IMR-90 (cell line): ENCODE results near the gene DOK6. TPM values are rescaled to one million over a fixed set of nuclear protein-coding genes. Genes with fewer than 3 reads are reported as not detected.

Experiments used
- ATAC-seq: fragments of 200-7000 bp; cut with Tn5 transposase; 2 replicates; pipeline ENCODE4 v1.9.1; 2020; ENCODE audit warnings: low read depth, mild to moderate bottlenecking, moderate library complexity
- BruUV-seq: library from RNA; stranded (reverse); fragments of 400-500 nt; replicated peaks from 2 replicates; lab custom pipeline; 2021; lab: Mats Ljungman, UMichigan
- CTCF ChIA-PET: fragments of 300-600 bp; formaldehyde crosslinking; extraction: SDS; loops from one replicate; lab custom pipeline; 2021; ENCODE audit warnings: antibody characterized with exemption; lab: Yijun Ruan, JAX
- POLR2A ChIA-PET: fragments of 300-600 bp; sonication (Branson Sonifier 250); formaldehyde crosslinking; loops from one replicate; lab custom pipeline; 2022; ENCODE audit warnings: antibody characterized with exemption; ENCODE audit not compliant: unreplicated experiment; lab: Charles Lee
- DNase-seq: peaks from one replicate; pipeline ENCODE4 v3.0.0; 2013
- H2AFZ ChIP-seq: replicated peaks from 2 replicates; pipeline ENCODE3; 2013; ENCODE audit warnings: low read length, mild to moderate bottlenecking; ENCODE audit not compliant: poor library complexity
- H2AK5ac ChIP-seq: 2 replicates; pipeline ENCODE4 v1.6.1; 2013; ENCODE audit warnings: low read depth, low read length, inconsistent platforms
- H2AK9ac ChIP-seq: replicated peaks from 2 replicates; pipeline ENCODE3; 2013; ENCODE audit warnings: mild to moderate bottlenecking, low read depth, low read length, moderate library complexity; ENCODE audit not compliant: poor library complexity
- H2BK120ac ChIP-seq: 2 replicates; pipeline ENCODE4 v1.6.1; 2013; ENCODE audit warnings: low read depth, low read length, inconsistent platforms
- H2BK15ac ChIP-seq: 3 replicates; pipeline ENCODE4 v1.6.1; 2013; ENCODE audit warnings: low read depth, low read length, inconsistent platforms
- H2BK20ac ChIP-seq: 2 replicates; pipeline ENCODE4 v1.6.1; 2013; ENCODE audit warnings: low read depth, mild to moderate bottlenecking, inconsistent platforms, low read length, moderate library complexity
- H2BK5ac ChIP-seq: 2 replicates; pipeline ENCODE4 v1.6.1; 2013; ENCODE audit warnings: mild to moderate bottlenecking, low read depth, low read length, inconsistent platforms; ENCODE audit not compliant: poor library complexity, severe bottlenecking
- H3K14ac ChIP-seq: replicated peaks from 2 replicates; pipeline ENCODE4 v1.6.1; 2013; ENCODE audit warnings: low read depth, low read length, inconsistent platforms
- H3K18ac ChIP-seq: 2 replicates; pipeline ENCODE4 v1.6.1; 2013; ENCODE audit warnings: low read depth, low read length, control low read depth
- H3K23ac ChIP-seq: 2 replicates; pipeline ENCODE4 v1.6.1; 2013; ENCODE audit warnings: low read depth, low read length, inconsistent platforms
- H3K27ac ChIP-seq: 2 replicates; pipeline ENCODE4 v1.5.1; 2013; ENCODE audit warnings: mild to moderate bottlenecking, control low read depth, low read length; ENCODE audit not compliant: insufficient read depth
- H3K27me3 ChIP-seq: 2 replicates; pipeline ENCODE4 v1.6.1; 2013; ENCODE audit warnings: low read length; ENCODE audit not compliant: control insufficient read depth, insufficient read depth
- H3K36me3 ChIP-seq: 2 replicates; pipeline ENCODE4 v1.6.1; 2013; ENCODE audit warnings: low read length, mixed read lengths; ENCODE audit not compliant: control insufficient read depth, insufficient read depth
- H3K4ac ChIP-seq: 2 replicates; pipeline ENCODE4 v1.6.1; 2013; ENCODE audit warnings: low read depth, low read length, inconsistent platforms
- H3K4me1 ChIP-seq: 2 replicates; pipeline ENCODE4 v1.6.1; 2013; ENCODE audit warnings: low read length, mixed read lengths; ENCODE audit not compliant: control insufficient read depth, insufficient read depth
- H3K4me2 ChIP-seq: 2 replicates; pipeline ENCODE4 v1.6.1; 2013; ENCODE audit warnings: low read depth, mild to moderate bottlenecking, control low read depth, low read length, moderate library complexity
- H3K4me3 ChIP-seq: 2 replicates; pipeline ENCODE4 v1.5.1; 2013; ENCODE audit warnings: low read depth, mild to moderate bottlenecking, control low read depth, low read length, moderate library complexity; ENCODE audit not compliant: insufficient read depth
- H3K56ac ChIP-seq: 2 replicates; pipeline ENCODE4 v1.6.1; 2013; ENCODE audit warnings: low read length, inconsistent platforms; ENCODE audit not compliant: insufficient read depth; ENCODE audit errors: extremely low read depth
- H3K79me1 ChIP-seq, 2 experiments: 2 replicates each; pipeline ENCODE4 v1.6.1; 2013; ENCODE audit warnings: low read length in 2 of 2, inconsistent platforms in 1 of 2, low read depth in 1 of 2
- H3K9ac ChIP-seq: 2 replicates; pipeline ENCODE4 v1.6.1; 2013; ENCODE audit warnings: low read depth, low read length, control low read depth
- H3K9me1 ChIP-seq: 2 replicates; pipeline ENCODE4 v1.6.1; 2013; ENCODE audit warnings: low read length, inconsistent platforms; ENCODE audit not compliant: insufficient read depth
- H3K9me3 ChIP-seq: 2 replicates; pipeline ENCODE4 v1.6.1; 2013; ENCODE audit warnings: low read length; ENCODE audit not compliant: control insufficient read depth, insufficient read depth
- H4K20me1 ChIP-seq: 2 replicates; pipeline ENCODE4 v1.6.1; 2013; ENCODE audit warnings: low read length, inconsistent platforms; ENCODE audit not compliant: insufficient read depth
- H4K5ac ChIP-seq: 2 replicates; pipeline ENCODE4 v1.6.1; 2013; ENCODE audit warnings: mild to moderate bottlenecking, low read depth, low read length, control low read depth
- H4K8ac ChIP-seq, 2 experiments: 2 replicates each; pipeline ENCODE4 v1.6.1; 2013; ENCODE audit warnings: low read depth in 2 of 2, low read length in 2 of 2, control low read depth in 1 of 2, inconsistent platforms in 1 of 2
- H4K91ac ChIP-seq: 2 replicates; pipeline ENCODE4 v1.6.1; 2013; ENCODE audit warnings: low read depth, low read length, inconsistent platforms; ENCODE audit not compliant: insufficient read depth
- BHLHE40 ChIP-seq: fragments of 150-350 bp; IDR thresholded peaks from 2 replicates; pipeline ENCODE4 v1.6.1; 2016; ENCODE audit warnings: mild to moderate bottlenecking, low read depth, low read length
- CEBPB ChIP-seq: IDR thresholded peaks from 2 replicates; pipeline ENCODE4 v1.6.1; 2012; ENCODE audit warnings: low read depth, low read length, improper control_type of control experiment
- CHD1 ChIP-seq: IDR thresholded peaks from 2 replicates; pipeline ENCODE4 v1.6.1; 2012; ENCODE audit warnings: low read depth, low read length, improper control_type of control experiment
- CTCF ChIP-seq: conservative IDR thresholded peaks from 2 replicates; pipeline ENCODE4 v1.5.1; 2012; ENCODE audit warnings: mild to moderate bottlenecking, low read depth, low read length, improper control_type of control experiment
- ELK1 ChIP-seq: fragments of 150-350 bp; IDR thresholded peaks from 2 replicates; pipeline ENCODE4 v1.6.1; 2016; ENCODE audit warnings: low read depth, mild to moderate bottlenecking, low read length, moderate library complexity, borderline replicate concordance
- FOS ChIP-seq: fragments of 150-350 bp; IDR thresholded peaks from 2 replicates; pipeline ENCODE4 v1.6.1; 2016; ENCODE audit warnings: low read depth, low read length
- MAFK ChIP-seq: IDR thresholded peaks from 2 replicates; pipeline ENCODE4 v1.6.1; 2012; ENCODE audit warnings: low read depth, low read length, improper control_type of control experiment
- MAZ ChIP-seq: IDR thresholded peaks from 2 replicates; pipeline ENCODE4 v1.6.1; 2012; ENCODE audit warnings: low read depth, mild to moderate bottlenecking, low read length, improper control_type of control experiment, moderate library complexity, borderline replicate concordance
- MXI1 ChIP-seq: IDR thresholded peaks from 2 replicates; pipeline ENCODE4 v1.6.1; 2012; ENCODE audit warnings: low read depth, mild to moderate bottlenecking, low read length, moderate library complexity, borderline replicate concordance
- NFE2L2 ChIP-seq: fragments of 150-350 bp; IDR thresholded peaks from 2 replicates; pipeline ENCODE4 v1.6.1; 2016; ENCODE audit warnings: low read depth, mild to moderate bottlenecking, low read length
- POLR2A ChIP-seq: IDR thresholded peaks from 2 replicates; pipeline ENCODE4 v1.6.1; 2012; ENCODE audit warnings: mild to moderate bottlenecking, low read depth, low read length
- RAD21 ChIP-seq: IDR thresholded peaks from 2 replicates; pipeline ENCODE4 v1.6.1; 2012; ENCODE audit warnings: low read length, improper control_type of control experiment
- RCOR1 ChIP-seq: IDR thresholded peaks from 2 replicates; pipeline ENCODE4 v1.6.1; 2012; ENCODE audit warnings: mild to moderate bottlenecking, low read length, improper control_type of control experiment; ENCODE audit not compliant: insufficient replicate concordance
- RFX5 ChIP-seq: IDR thresholded peaks from 2 replicates; pipeline ENCODE4 v1.8.0; 2012; ENCODE audit warnings: low read depth, mild to moderate bottlenecking, low read length, moderate library complexity
- SMC3 ChIP-seq: fragments of 150-350 bp; IDR thresholded peaks from 2 replicates; pipeline ENCODE4 v1.6.1; 2016; ENCODE audit warnings: low read depth, mild to moderate bottlenecking, antibody characterized with exemption, low read length, moderate library complexity
- USF2 ChIP-seq: fragments of 150-350 bp; IDR thresholded peaks from 2 replicates; pipeline ENCODE4 v1.6.1; 2017; ENCODE audit warnings: mild to moderate bottlenecking, antibody characterized with exemption, low read length, low read depth
- WGBS, 2 experiments: methylation state at CpG; one replicate each; pipeline versions ENCODE4 v1.1.5 to v1.1.7; 2013; ENCODE audit warnings: missing lambda C conversion rate in 2 of 2; ENCODE audit not compliant: insufficient read length in 1 of 2; ENCODE audit errors: extremely low coverage in 2 of 2; 5-methylcytosine and 5-hydroxymethylcytosine counted together
- dilution Hi-C: fragments of 300-500 bp; cut with HindIII; formaldehyde crosslinking; loops from one replicate; pipeline ENCODE4 v1.14.3; 2018; ENCODE audit warnings: low sequenced_read_pairs; ENCODE audit not compliant: unreplicated experiment
- in situ Hi-C: fragments of 300-500 bp; cut with MboI; formaldehyde crosslinking; loops from 3 replicates; pipeline ENCODE4 v1.14.3; 2019; ENCODE audit warnings: low sequenced_read_pairs, inconsistent platforms, mixed read lengths
- intact Hi-C: fragments of 100-400 bp; cut with micrococcal nuclease; formaldehyde crosslinking; loops from 2 replicates; pipeline ENCODE4 v1.10.0; 2022
- polyA plus RNA-seq, 3 experiments: library from polyadenylated mRNA; depleted of rRNA; stranded (reverse); fragments of >200 nt; gene quantifications; 2 replicates each; pipeline ENCODE4 v1.2.3, GENCODE V29; 2012; ENCODE audit warnings: low replicate concordance in 1 of 3
- total RNA-seq: library from RNA; depleted of rRNA; stranded (reverse); fragments of >200 nt; gene quantifications from 2 replicates; pipeline ENCODE4 v1.2.3, GENCODE V29; 2012

Gene DOK6
- total and polyA plus RNA-seq, 2 of the 4 experiments (the other 2 are of a cell fraction), result 1.9 to 2.7 TPM

DNA sequence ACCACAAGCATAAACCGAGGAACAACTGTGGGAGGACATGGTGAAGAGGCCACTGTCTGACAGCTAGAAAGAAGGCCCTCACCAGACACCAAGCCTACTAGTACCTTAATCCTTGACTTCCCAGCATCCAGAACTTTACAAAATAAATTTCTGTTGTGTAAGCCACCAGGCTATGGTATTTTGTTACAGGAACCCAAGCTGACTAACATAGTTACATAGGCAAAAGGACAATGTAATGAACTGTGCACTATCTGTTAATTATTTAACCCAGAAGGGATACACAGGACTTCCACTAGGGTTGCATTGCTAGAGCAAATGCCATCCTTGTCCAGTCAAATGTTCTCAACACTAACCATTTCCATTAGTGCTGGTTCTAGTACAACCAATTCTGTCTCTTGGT is 47.7 kb upstream of the DOK6 start:
- Histone ChIP-seq H2BK5ac (no peak overlapping the region), H3K36me3 (no peaks in the 10 kb centered on the region), H4K8ac (no peak overlapping the region), H3K79me1 (no peaks in the 10 kb centered on the region), H4K91ac (no peak overlapping the region), H2AFZ (no peak overlapping the region), H3K9me1 (no peaks in the 10 kb centered on the region), H2BK120ac (no peak overlapping the region), H3K4ac (no peak overlapping the region), H3K9ac (no peak overlapping the region), H3K4me1 (no peaks in the 10 kb centered on the region), H2BK20ac (no peak overlapping the region), H3K23ac (no peak overlapping the region), H3K27me3 (no peaks in the 10 kb centered on the region), H3K27ac (no peak overlapping the region), H4K20me1 (no peaks in the 10 kb centered on the region), H3K56ac (no peak overlapping the region), H3K18ac (no peak overlapping the region), H3K4me2 (no peak overlapping the region), H2AK9ac (no peak overlapping the region), H2AK5ac (no peak overlapping the region), H3K4me3 (no peak overlapping the region), H3K9me3 (no peaks in the 10 kb centered on the region), H2BK15ac (no peak overlapping the region), H3K14ac (no peak overlapping the region), H4K5ac (no peak overlapping the region)
- intact Hi-C loops, result no loop called here
- WGBS, 2 experiments, result no CpG with 5 or more reads among the region's 1 CpG
- CTCF ChIA-PET, result no interaction called here
- in situ Hi-C loops, result no loop called here
- BruUV-seq, result no TSS peak
- no peak for TF ChIP-seq MXI1
- no peak for TF ChIP-seq MAFK
- TF ChIP-seq CEBPB, result no peak
- TF ChIP-seq BHLHE40, result no peak
- no peak for TF ChIP-seq RCOR1
- no peak for TF ChIP-seq CHD1
- no peak for TF ChIP-seq FOS
- no peak for TF ChIP-seq POLR2A
- TF ChIP-seq MAZ, result no peak
- TF ChIP-seq SMC3, result no peak
- no peak for TF ChIP-seq RFX5
- no peak for TF ChIP-seq NFE2L2
- TF ChIP-seq RAD21, result no peak
- no peak for TF ChIP-seq CTCF
- no peak for TF ChIP-seq ELK1
- no peak for TF ChIP-seq USF2
- POLR2A ChIA-PET, result no interaction called here
- ATAC-seq, result no peak
- dilution Hi-C loops, result no loop called here
- no peak for DNase-seq
